Measurements from ENCODE around the gene DTWD2.
"Not testable (repeated sequence)": the region's sequence is repeated elsewhere in the genome, so short reads cannot be mapped to it uniquely, and the experiment has no call there.

DTWD2 gene

DNA sequence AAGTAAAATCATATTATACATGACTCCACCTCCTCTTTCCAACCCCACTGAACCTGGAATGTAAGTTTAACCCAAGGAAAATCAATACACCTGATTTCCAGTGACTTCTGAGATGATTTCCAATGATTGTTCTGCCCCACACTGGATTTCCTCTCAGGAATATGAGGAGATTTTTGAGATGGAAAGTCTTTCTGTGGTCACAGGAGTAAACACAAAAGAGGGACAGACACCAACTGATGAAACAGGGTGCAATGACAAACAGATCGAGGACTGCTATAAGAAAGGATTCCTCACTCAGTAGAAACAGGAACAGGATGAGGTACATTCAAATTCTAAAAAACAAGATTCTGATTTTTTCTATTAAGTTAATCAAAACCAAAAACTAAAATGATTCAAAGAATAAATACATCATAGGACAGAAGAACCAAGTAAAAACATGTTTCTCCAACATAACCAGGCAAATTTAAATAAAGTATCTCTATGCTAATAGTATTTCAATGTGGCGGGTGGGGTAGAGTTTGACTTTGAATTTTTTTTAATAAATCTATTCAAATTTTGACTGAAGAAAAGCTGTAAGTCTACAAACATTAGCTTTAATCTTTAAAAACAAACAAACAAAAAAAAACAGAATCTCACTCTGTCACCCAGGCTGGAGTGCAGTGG is 42.1 kb downstream of the DTWD2 start:
- no peak for DNase-seq

DNA sequence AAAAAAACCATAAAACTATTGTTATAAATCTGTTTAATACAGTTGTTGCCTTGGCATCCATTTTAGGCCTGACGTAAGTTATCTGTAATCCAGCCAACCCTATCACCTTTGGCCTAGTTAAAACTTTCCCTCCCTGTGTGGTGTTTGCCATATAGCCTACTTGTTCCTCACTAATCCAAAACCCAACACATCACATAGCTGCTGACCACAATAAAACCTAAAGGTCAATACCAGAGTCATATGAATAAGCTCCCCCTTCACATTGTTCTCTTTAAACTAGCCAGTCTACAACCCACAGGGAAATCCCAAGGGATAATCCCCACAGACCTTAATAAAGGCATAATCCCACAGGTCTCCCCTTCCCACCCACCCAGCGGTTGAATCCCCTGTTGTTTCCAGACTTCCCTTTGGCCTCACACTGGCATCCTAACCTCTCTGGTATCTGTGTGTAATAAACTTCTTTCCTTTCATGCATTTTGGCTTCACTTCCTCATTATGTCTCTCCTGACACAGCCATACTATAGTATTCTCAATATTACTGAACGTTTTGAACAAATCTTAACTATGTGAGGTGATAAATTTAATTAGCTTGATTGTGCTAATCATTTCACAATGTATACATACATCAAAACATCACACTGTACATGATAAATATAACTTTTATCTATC is 50.8 kb downstream of the DTWD2 start:
- DNase-seq, result no peak

DNA sequence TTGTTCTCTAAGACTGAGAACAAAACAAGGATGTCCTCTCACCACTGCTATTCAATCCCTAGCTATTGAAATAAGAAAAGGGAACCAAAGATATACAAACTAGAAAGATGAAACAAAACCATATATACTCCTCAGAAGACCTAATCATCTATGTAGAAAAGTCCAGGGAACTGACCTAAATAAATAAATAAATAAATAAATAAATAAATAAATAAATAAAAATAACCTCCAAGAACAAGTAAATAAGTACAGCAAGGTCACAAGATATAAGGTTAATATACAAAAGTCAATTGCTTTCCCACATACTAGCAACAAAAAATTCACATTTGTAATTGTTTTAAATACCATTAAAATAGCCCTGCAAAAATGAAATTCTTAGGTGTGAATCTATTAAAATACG is 54.6 kb downstream of the DTWD2 start:
- DNase-seq, result no peak

DNA sequence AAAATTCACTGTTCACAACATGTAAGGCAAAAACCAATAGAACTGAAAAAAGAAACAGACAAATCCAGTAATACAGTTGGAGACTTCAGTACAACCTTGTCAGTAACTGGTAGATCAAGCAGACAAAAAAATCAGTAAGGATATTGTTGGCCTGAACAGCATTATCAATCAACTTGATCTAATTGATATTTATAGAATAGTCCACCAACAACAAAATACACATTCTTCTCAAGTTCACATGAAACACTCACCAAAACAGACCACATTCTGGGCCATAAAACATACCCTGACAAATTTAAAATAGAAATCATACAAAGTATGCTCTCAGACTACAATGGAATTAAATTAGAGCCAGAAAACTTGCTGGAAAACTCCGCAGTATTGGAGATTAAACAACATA is 56.8 kb downstream of the DTWD2 start:
- no peak for DNase-seq

DNA sequence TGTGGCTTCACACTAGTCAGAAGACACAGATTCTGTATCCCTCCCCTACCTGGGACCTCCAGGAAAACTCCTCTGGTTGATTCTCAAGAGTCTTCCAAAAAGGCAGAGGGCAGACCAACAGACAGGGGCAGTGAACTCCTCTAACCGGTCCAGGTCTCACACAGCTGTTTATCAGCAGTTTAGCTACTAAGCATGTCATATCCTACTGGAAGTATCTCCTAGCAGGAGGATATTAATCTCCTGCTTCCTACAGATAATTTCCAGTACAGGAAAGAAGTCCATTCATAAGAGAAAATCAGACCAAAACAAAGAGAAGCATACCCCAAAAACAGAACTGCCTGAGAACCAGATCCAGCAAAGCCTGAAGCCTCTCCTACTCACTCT is 64.3 kb downstream of the DTWD2 start:
- DNase-seq, result no peak

DNA sequence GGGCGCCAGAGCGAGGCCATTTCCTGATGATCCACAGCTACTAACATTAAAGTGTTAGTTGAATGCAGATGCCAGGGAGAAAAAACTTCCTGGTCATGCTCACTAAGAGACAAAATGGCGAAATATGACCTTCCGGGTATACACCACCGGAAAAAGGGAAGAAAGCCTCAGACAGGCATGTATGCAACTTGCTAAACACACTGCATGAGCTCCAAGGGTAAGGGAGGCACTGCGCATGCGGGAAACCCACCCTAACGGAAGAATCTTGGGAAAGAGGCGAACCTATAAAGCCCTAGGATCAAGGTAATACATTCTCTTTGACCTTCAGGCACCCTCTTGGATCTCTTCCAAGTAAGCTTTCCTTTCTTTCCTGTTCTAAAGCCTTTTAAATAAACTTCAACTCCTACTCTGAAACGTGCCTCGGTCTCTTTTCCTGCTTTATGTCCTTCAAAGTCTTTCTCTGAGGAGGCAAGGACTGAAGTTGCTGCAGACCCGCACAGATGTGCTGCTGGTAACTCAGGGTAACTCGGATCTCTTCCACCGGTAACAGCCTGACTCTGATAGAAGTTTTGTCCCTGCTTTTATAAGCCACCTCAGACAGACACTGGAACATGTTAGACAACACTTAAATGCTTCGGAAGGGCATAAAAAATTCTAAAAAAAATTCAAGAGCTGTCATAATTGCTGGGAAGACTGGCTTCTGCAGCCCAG is 64.9 kb downstream of the DTWD2 start:
- DNase-seq, result no peak

DNA sequence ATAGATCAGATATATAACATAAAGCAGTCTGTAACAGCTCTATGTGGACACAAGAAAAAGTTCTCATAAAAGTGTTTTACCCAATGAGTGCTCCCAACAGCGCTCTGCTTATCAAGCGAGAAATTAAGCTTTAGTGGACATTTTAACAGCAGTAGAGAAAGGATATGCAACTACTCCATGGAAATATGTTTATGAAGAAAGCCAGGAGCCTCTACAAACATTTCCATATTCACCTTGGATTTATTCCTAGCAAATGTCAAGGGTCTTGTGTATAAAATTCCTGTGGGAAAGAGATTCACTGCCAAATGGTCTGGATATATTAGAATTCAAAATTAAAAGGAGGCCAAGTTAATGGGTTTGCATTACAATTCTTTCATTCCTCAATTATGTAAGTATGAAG is 66.5 kb downstream of the DTWD2 start:
- DNase-seq, result no peak

DNA sequence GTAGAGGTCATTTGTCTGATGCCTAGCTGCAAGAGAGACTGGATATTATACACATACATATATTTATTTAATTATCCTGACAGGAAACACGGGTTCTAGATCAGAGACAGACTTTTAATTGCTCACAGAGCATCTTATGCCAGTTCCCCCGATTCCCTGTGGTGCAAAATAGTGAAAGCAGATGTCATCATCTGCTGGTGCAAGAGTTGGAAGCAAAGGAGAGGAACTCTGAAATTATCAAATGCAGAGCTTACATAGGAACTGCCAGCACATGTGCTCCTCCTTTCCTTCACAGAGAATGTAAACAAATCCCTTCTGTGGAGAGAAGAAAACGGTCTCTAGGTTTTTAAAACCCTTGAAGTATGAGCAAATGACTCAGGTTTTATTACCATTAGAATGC is 69.3 kb downstream of the DTWD2 start:
- DNase-seq, result no peak

DNA sequence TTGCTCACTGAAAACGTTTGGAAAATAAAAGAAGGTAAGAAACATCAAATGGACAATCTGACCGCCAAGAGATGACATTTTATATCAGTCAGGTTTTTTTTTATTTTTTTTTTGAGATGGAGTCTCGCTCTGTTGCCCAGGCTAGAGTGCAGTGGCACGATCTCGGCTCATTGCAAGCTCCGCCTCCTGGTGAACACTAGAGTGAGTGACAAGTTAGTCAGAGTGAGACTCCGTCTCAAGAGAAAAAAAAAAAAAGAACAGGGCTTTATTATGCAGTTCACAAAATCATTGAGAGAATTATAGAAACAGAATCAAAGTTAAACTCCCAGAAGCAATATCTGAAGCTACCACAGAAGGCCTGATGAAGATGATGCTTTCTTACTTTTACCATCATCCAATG is 70.1 kb downstream of the DTWD2 start:
- DNase-seq, result no peak

DNA sequence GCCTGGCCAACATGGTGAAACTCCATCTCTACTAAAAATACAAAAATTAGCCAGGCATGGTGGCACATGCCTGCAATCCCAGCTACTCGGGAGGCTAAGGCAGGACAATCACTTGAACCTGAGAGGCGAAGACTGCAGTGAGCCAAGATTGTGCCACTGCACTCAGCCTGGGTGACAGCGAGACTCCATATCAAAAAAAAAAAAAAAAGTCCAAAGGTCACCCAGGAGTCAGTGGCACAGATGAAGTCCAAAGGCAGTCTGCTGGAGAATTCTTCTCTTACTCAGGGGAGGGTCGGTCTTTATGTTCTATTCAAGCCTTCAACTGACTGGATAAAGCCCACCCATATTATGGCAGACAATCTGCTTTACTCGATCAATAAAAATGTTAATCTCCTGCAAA is 80.8 kb downstream of the DTWD2 start:
- not testable (repeated sequence) for DNase-seq

DNA sequence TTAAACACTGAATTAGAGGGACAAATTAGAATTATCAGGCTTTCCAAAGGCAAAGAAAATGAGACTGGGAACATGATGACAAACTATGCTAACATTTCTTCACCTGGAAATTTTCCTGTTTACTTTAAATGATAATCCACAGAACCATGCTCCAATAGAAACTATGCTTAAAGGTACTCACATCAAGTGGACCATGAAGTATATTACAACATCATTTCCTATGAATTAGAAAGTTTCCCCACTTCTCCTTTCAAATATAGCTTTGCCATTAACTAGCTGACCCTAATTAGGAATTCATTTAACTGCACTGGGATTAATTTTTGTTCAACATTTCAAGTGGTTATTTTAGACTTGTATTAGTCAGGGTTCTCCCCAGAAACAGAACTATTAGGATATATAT is 81.4 kb downstream of the DTWD2 start:
- DNase-seq, result no peak

DNA sequence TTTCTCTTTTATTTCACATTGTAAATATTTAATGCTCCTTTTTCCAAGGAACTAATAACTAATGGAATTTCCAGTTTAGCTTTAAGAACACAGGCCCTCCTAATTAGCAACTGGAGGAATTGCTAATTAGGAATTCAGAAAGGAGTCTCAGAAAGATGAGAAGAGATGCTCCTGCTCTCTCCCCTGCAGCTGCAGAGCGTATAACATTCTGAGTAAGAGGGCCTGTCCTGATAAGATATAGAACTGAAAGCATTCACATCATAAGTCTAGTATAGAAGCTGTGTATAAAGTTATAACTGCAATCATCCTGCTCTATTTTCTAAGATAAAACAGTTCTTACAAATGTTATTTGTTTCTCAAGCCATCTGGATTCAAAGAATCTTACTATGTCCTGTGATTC is 83.2 kb downstream of the DTWD2 start:
- DNase-seq, result no peak

DNA sequence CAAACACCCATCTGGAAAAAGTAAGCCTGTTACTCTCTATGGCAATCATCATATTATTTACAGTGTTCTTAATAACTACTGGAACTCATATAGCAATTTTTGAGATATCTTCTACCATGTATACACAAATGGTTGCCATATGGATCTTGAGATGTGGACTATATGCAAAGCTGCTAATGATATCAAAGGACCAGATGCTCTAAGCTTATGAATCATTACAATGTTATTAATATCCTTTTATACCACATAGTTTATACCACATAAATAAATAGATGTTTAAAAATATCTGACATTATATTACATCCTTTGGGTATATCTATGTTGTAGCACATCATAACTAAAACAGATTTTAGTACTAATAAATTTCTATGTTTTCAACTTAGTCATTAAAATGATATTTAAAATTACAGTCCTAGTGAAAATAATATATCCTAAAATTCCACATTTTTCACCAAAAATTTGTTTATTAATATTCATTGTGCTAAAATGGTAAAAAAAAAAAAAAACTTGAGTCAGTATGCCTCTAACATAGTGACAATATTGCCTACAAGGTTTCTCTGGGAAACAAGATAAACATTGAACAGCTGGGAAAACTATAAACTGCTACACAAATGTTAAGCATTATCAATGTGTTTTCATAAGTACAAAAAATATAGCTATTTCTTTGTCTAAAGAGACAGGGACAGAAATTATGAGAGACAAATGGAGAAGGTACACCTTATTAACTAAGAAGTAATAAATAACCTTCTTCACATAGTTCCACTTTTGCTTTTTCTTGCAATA is 85.5 kb downstream of the DTWD2 start:
- no peak for DNase-seq

DNA sequence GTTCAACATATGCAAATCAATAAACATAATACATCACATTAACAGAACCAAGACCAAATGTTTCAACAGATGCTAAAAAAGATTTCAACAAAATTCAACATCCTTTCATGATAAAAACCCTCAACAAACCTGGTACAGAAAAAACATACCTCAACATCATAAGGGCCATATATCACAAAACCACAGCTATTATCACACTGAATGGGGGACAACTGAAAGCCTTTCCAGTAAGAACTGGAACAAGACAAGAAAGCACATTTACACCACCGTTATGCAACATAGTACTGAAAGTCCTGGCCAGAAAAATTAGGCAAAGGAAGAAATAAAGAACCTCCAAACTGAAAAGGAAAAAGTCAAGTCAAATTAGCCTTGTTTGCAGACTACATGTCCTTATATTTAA is 93.6 kb downstream of the DTWD2 start:
- no peak for DNase-seq

DNA sequence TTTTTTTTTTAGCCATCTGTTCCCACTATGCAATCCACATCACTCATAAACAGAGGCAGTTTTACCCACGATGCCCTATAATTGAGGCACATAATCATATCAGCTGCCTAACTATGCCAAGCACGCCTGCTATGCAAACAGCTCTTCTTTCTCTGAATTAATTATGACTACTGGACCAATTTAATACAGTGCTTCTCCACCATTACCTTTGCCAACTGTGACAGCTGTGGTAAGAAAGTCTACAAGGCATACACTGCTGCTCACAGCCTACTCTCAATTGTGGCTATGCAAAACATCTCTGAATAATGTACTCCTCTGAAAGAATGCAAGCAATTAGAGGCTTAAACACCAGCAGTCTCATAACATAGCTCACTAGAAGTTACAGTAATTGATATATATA is 97.1 kb downstream of the DTWD2 start:
- no peak for DNase-seq

DNA sequence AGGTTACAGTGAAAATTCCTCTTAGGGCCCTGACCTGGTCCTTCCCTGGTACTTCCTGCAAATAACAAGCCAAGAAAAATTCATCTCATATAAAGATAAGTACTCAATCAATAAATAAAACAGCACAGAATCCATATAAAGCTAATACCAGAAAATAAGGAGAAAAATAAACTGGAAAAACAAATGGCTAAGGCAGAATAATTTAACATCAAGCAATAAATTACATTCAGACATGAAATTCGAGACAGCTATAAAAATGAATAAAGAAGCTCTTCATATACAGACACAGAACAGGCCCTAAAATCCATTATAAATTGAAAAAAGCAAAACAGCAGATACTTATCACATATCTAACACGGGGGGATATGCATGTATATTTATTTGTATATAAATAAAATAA is 99.2 kb downstream of the DTWD2 start:
- DNase-seq, result no peak

DNA sequence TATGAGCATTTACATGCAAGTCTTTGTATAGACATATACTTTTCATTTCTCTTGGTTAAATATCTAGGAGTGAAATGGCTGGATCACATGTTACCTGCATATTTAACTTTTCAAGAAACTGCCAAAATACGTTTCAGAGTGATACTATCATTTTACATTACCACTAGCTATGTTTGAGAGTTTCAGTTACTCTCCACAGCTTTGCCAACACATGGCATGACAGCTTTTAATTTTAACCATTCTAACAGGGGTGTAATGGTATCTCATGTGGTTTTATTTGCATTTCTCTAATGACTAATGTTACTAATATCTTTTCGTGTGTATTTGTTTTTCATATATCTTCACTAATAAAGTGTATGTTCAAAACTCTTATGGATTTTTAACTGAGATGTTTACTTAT is 99.8 kb downstream of the DTWD2 start:
- no peak for DNase-seq

DNA sequence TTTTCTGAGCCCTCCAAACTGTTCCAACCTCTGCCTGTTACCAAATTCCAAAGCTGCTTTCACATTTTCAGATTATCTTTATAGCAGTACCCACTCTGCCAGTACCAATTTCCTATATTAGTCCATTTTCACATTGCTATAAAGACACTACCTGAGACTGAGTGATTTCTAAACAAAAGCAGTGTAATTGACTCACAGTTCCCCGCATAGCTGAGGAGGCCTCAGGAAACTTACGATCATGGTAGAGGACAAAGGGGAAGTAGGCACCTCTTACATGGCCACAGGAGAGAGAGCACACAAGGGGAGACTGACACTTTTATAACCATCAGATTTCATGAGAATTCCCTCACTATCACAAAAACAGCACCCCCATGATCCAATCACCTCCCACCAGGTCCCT is 105.0 kb downstream of the DTWD2 start:
- DNase-seq, result no peak

DNA sequence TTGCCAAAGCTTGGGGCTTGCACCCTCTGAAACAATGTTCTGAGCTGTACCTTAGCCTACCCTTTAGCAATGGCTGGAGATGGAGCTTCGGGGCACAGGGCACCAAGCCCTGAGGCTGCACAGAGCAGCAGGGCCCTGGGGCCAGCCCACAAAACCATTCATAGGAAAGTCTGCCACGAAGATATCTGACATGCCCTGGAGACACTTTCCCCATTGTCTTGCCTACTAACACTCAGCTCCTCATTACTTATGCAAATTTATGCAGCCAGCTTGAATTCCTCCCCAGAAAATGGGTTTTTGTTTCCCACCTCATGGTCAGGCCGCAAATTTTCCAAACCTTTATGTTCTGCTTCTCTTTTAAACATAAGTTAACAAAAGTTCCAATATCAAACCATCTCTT is 105.7 kb downstream of the DTWD2 start:
- no peak for DNase-seq

DNA sequence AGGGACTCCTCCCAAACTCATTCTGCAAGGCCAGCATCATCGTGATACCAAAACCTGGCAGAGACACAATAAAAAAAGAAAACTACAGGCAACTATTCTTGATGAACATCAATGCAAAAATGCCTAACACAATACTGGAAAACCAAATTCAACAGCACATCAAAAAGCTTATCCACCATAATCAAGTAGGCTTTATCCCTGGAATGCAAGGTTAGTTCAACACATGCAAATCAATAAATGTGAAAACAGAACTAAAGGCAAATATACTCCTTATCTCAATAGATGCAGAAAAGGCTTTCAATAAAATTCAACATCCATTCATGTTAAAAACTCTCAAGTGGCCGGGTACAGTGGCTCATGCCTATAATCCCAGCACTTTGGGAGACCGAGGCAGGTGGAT is 111.5 kb downstream of the DTWD2 start:
- DNase-seq, result not testable (repeated sequence)

DNA sequence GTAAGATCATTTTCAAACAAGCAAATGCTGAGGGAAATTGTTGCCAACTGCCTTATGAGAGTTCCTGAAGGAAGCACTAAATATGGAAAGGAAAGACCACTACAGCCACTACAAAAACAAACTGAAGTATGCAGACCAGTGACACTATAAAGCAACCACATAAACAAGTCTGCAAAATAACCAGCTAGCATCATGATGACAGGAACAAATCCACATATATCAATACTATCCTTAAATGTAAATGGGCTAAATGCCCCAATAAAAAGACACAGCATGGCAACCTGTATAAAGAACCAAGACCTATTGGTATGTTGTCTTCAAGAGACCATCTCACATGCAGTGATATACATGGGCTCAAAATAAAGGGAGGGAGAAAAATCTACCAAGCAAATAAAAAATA is 113.2 kb downstream of the DTWD2 start:
- DNase-seq, result no peak

DNA sequence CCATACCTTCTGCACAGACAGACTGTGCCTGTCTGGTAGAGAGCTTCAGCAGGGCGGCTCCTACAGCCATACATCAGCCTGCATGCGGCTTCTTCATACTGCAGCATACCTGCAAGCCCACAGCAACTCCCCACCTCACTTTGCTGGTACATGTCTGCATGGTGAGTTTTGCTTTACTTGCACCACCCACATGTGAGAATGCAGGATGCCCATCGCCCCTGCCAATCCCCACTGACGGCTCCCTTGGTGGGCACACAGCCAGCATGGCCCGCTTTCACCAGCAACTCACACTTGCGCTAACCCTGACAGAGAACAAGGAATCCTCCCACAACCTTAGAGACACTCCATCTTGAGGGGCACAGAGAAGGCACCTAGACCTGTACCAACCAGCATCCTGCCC is 114.9 kb downstream of the DTWD2 start:
- DNase-seq, result no peak

DNA sequence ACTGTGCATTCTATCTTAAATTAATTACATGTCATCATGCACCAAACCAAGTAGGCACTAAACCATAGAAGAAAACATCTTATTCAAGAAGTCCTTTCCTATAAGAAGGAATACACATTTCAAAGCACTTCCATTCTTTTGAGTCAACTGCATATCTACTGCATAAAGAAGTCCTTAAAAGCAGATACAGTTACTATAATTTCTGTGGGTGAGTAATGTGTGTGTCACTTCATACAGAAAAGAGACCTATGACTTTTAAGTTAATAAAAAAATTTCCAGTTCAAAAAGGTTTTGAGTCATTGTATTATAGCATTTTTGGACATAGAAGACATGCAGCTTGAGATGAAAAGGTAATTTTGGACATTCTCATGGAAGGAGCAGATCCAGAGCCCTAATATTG is 125.0 kb downstream of the DTWD2 start:
- no peak for DNase-seq

DNA sequence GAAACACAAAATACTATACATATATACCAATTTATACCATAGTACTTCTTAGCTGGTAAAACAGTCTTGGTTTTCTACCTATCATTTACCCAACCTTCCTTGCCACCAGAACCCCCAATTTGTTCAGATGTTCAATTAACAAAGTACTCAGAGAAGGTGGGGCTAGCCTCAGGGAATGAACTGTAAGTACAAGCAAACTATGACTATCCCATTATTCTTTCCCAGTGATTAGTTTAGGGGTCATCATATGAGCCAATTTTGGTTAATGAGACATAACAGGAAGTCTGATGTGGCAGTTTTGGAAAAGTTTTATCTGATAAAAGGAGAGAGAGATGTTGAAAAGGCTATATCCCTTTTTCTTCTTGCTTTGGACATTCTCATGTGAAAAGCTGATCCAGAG is 125.8 kb downstream of the DTWD2 start:
- DNase-seq, result no peak

Measured in activated CD4-positive, alpha-beta T cell treated with anti-CD3 and anti-CD28 coated beads for 4 hours (primary cell).